GM21423 (cell line): Measurements from ENCODE around the gene MAN1A2.
"Not testable (repeated sequence)": the region's sequence is repeated elsewhere in the genome, so short reads cannot be mapped to it uniquely, and the experiment has no call there.

ENCODE experiments used
- ATAC-seq: cut with Tn5 transposase; IDR thresholded peaks from one replicate; pipeline ENCODE4 v1.9.1; 2021; ENCODE audit warnings: mild to moderate bottlenecking, moderate library complexity; ENCODE audit not compliant: unreplicated experiment

The MAN1A2 gene

DNA sequence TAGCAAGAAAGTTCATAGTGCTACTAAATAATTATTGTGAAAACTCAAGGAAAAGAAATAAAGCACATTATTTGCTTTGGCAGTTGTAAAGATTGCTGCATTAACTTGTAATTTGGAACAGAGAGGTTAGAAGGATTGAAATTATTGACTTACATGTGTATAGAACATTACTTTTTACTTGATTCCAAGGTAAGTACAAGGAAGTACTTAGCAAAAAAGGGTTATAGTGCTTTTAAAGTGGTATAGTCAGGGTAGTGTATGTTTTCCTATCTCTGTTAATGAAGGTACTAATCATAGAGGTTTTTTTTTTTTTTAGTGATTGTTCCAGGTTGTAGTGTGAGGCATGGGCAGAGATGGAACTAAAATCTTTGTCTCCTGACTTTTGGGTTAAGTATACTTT is 29.4 kb downstream of the MAN1A2 start:
- no peak for ATAC-seq

DNA sequence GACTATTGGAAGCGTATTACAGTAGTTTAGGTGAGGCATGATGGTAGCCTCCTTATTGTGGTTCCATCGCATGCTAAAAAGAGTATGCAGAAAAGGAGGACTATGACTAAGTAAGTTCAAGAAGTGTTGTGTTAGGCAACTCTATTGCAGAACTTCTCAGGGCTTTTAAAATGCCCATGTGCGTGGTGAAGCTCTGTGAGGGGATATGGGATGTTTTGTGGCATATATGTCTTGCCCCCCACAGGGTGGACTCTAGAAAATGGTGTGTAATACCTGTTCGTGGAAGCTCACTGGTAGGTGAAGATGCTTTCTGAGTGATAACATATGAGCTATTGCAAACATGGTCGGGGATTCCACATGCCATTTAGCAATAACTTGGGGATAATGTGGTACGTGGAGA is 31.7 kb downstream of the MAN1A2 start:
- ATAC-seq = no peak

DNA sequence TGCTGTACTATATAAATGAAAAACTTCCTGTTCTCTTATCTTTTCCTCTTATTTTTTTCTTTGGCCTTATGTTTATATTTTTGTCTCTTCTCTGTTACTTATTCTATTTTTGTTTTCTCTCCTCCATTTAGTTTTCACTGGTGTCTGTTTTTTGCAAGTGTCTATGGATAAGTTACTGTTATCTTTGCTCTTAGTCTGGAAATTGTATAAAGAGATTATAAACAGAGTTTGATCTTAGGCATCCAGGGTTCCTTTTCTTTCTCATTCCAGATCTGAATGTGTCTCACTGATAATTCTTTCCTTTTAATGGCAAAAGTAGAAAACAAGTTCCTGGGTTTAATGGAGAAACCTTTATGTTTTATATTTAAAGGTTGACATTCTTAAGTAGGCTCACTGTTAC is 34.5 kb downstream of the MAN1A2 start:
- no peak for ATAC-seq

DNA sequence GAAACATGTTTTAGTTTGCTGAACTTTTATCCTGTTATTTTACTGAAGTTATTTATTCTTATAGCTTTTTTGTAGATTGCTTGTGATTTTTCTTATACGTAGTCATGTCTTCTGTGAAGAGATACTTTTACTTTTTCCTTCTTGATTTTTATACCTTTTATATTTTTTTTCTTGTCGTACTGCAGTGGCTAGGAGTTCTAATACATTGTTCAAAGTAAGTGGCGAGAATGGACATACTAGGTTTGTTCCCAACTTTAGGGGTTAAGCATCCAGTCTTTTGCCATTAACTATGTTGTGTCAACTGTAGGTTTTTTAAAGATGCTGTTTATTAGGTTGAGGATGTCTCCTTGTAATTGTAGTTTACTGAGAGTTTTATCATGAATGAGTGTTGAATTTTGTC is 36.3 kb downstream of the MAN1A2 start:
- ATAC-seq = no peak

DNA sequence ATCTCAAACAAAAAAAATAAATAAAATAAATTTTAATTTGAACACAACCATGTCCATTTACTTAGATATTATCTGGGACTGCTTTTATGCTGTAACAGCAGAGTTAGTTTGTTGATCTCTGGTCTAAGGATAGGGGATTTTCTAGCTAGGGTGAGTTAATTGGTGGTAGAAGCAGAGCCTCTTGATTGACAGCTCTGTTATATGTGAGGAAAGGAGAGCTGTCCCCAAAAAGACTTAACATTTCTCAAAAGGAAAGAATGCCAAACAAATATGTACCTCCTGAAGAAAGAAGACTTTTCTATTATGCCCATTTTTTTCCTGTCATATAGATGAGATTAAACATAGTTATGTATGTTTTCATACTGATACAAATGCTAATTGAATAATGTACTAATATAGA is 37.8 kb downstream of the MAN1A2 start:
- ATAC-seq = no peak

DNA sequence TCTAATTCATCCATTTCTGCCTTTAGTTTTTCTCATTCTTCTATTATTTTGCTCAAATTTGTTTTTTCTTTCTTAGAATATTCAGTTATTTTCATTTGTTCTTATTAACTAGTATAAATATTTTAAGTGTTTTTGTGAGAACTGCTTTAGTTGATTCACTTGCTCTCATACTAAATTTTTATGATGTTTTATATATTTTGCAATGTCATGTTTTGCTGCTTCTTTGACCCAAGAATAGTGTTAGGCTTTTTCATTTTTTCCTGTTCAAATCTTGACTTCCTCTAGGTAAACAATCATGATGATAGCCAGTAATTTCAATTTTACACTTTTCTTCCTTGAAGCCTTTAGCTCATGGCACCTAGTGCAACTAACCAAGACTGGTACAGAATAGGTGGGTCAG is 45.2 kb downstream of the MAN1A2 start:
- ATAC-seq = no peak

DNA sequence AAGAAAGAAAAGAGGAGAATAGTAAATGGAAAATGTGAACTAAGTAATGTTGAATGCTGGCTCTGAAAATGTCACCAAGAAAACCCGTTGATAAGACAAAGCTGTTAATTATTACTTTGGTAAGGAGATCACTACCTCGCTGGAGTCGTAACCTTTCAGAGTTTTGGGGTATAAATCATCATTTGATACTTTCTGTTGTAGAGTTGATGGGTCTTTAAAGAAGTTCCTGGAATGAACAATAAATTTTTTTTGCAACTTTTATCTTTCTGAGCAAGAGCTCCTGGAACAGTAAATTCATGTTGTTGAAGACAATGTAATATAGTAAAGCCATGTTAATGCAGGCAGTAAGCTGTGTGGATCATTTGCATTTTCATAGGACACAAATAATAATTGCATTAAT is 46.2 kb downstream of the MAN1A2 start:
- no peak for ATAC-seq

DNA sequence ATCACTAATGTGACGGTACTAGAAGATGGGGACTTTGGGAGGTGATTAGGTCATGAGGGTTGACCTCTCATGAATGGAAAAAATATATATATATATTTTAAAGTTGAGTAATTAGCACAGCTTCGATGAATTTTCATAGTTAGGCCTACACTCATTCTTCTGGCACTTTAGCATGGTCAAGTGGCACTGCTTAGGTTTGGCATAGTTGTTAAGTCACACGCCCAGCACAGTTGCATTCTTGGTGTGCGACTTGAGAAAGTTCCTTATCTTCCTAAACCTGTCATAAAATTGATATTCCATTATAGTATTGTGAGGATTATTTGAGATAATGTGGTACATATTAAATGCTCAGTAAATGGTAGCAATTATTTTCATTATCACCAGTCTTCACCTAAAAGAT is 47.7 kb downstream of the MAN1A2 start:
- no peak for ATAC-seq

DNA sequence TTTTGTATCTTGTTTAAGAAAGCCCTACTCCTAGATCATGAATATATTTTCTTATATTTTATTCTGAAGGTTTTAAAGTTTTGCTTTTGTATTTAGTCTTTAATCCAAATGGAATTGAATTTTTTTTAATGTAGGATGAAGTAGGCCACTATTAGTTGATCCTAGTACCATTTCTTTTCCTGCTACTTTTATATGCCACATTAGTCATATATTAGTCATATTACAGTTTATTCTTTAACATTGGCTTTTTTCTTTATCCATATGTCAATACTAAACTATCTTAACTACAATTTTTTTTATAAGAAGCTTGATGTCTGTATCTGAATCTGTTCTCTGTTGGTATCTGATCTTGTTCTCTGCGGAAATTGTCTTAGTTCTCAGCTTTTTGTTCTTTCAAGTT is 48.8 kb downstream of the MAN1A2 start:
- no peak for ATAC-seq

DNA sequence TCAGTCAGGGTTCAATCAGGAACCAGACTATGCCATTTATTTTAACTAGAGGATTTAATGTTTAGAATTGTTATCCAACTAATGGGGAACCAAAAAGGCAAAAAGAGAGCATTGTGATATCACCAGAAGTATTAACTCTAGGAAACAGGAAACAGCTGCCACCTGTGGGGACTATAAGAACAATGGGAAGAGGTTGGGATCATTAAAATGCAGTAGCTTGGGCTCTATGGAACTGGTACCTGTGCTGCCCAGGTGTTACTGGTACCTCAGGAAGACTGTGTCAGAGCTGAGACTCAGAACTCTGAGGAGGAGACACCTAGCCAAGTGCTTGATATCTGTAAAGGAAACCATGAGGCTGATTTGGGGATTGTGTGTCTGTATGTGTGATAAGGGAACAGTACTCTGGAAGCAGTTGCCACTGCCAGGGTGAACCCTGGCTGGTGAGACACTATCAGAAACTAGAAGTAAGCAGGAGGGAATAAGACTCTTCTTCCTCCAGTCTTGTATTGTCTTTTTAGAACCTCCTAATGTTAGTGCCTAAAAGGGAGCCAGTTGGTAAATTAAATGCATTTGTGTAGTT is 49.4 kb downstream of the MAN1A2 start:
- ATAC-seq = no peak

DNA sequence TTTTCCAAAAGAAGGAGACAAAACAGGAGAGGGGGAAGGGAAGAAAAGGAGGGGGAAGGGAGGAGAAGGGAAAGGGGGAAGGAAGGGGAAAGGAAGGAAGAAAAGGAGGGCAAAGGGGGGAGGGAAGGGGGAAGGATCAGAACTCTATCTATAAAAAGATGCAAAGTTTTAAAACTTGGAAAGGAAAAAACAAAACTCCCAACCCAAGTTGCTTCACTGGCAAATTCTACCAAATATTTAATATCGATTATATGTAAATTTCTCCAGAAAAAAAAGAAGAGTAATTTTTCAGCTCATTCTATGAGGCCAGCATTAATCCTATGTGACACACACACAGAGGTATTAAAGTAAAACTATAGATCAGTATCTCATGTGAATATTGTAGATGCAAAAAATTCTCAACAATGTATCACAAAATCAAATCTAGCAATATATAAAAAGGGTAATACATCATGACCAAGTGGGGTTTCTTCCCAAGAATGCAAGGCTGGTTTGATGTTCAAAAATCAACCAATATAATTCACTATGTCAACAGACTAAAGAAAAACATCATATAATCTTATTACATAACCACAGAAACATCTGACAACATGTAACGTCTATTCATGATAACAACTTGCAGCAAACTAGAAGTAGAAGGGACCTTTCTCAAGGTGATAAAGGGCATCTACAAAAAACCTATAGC is 57.9 kb downstream of the MAN1A2 start:
- ATAC-seq = no peak

DNA sequence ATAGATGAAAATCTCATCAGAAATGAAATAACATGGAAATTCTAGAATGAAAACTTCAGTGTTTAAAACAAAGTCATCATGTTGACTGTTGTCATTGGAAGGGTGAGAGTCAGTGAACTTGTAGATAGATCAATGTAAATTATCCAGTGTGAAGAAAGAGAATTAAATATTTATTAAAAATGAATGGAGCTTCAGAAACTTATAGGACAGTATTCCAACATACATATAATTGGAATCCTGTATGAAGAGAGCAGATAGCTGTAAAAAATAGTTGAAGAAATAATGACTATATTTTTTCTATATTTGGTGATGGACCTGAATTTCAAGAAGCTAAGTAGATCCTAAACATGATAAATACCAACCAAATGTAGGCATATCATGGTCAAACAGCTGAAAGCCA is 60.0 kb downstream of the MAN1A2 start:
- no peak for ATAC-seq

DNA sequence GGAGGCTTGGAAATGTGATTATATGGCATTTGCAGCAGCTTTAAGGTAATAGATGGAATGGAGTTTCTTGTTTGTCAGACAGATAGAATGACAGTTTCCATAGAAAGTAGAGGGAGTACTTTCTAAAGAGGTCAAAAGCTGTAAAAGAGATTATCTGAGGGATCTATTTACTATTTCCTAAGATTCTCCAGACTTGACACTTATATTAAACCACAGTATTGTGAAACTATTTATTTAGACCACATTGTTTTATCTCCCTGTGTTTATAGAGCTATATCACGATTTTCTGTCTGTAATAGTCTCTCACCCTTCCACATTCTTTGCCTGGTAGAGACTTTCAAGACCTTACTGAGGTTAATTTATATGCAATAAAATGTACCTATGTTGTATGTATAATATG is 66.7 kb downstream of the MAN1A2 start:
- ATAC-seq = no peak

DNA sequence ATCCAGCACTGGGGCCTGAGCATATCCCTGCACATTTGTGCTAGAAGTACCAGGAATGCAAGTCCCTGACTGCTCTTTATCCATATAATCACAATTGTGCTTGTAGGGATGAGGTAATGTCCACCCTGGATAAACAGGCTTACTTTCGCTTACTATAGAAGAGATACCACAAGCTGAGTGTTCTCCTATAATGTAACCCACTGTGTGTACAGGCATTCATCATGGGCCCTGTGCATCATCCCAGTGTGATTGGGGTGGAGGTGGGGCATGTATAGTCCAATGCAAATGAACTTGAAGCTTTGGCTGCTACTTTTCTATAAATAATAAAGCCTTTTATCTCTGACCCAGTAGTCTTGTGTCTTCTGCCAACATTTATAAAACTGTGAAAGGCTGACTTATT is 69.3 kb downstream of the MAN1A2 start:
- ATAC-seq = no peak

DNA sequence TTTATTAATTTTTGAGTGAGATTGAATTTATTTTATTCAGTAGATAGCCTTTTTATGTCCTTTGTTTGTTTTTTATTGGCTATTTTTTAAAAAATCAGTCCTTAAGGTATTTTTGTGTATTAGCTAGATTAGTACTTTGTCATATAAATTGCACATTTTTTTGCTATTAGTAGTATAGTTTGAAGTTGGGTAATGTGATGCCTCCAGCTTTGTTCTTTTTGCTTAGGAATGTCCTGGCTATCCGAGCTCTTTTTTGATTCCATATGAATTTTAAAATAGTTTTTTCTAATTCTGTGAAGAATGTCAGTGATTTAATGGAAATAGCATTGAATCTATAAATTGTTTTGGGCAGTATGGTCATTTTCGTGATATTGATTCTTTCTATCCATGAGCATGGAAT is 80.4 kb downstream of the MAN1A2 start:
- no peak for ATAC-seq

DNA sequence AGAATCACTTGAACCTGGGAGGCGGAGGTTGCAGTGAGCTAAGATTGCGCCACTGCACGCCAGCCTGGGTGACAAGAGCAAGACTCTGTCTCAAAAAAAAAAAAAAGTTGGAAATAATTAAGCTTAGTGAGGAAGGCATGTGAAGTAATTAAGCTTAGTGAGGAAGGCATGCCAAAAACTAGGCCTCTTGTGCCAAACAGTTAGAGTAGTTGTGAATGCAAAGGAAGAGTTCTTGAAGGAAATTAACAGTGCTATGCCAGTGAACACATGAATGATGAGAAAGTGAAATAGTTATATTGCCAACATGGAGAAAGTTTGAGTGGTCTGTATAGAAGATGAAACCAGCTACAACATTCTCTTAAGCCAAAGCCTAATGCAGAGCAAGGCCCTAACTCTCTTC is 85.0 kb downstream of the MAN1A2 start:
- ATAC-seq = no peak

DNA sequence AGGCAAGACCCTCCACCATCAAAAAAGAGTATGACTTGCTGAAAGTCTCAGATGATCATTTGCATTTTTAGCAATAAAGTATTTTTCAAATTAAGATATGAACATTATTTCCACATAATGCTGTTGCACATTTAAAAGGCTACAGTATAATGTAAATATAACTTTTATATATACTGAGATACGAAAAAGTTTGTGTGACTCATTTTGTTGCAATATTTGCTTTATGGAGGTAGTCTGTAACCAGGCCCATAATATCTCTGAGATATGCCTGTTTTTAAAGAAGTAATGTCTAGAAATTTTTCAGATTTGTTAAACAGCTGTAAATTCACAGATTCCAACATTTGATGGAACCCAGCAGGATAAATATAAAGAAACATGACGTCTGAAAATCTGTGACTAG is 86.7 kb downstream of the MAN1A2 start:
- no peak for ATAC-seq

DNA sequence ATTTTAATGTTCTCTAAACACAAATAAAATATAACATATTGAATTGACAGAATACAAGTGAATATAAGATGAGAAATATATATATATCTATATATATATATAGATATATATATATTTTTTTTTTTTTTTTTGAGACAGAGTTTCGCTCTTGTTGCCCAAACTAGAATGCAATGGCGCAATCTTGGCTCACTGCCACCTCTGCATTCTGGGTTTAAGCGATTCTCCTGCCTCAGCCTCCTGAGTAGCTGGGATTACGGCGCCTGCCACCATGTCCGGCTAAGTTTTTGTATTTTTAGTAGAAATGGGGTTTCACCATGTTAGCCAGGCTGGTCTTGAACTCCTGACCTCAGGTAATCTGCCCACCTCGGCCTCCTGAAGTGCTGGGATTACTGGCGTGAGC is 91.2 kb downstream of the MAN1A2 start:
- not testable (repeated sequence) for ATAC-seq

DNA sequence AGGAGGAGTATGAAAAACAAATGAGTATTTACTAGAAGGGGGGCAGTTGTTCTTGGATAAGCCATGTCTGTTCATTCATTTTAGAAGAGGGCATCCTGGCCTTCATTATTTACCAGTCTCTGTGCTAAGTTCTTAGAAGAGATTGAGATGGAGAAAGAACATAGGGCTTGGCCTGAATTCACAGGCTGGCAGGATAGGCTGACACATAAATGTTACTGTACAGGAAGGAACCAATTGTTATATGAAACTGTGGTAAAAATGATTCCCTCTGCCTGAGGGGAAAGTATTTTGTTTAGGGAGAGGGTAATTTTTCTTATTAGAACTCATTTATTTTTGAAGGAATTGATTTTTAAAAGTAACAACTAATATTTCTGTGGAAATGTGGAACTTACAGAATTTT is 99.5 kb downstream of the MAN1A2 start:
- ATAC-seq = no peak

DNA sequence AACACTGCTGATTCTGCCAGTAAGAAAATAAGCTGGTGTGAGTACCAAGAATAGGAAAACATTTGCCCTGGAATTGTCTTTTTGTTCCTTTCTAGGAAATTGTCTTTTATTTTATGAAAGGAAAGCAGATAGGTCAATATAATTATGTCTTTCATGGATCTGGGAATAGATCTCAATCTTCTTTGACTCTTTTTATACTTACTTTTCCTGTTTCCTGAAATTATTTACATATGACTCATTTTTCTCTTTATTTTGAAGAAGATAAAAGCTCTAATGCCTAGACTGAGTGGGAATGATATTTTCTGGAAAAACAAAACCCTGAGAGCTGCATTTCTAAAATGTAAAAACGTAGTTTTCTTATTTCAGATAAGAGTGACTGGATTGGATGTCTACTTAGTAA is 100.1 kb downstream of the MAN1A2 start:
- ATAC-seq = no peak

DNA sequence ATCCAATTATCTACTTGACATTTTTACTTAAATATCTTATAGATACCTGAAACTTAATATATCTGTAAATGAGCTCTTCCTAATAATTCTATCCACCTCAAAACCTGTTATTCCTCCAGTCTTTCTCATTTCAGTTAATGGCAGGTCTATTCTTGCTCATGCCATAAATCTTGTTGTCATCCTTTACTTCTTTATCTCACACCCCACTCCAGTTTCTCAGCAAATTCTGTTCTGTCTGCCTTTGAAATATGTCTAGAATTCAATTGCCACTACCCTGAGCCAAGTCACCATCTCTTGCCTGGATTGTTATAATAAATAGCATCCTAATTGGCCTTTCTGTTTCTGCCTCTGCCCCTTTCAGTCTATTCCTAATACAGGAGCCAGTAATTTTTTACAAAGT is 105.8 kb downstream of the MAN1A2 start:
- ATAC-seq = no peak

DNA sequence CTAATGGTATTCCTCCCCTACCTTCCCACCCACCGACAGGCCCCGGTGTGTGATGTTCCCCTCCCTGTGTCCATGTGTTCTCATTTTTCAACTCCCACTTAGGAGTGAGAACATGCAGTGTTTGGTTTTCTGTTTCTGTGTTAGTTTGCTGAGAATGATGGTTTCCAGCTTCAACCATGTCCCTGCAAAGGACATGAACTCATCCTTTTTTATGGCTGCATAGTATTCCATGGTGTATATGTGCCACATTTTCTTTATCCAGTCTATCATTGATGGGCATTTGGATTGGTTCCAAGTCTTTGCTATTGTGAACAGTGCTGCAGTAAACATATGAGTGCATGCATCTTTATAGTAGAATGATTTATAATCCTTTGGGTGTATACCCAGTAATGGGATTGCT is 108.2 kb downstream of the MAN1A2 start:
- ATAC-seq = not testable (repeated sequence)

DNA sequence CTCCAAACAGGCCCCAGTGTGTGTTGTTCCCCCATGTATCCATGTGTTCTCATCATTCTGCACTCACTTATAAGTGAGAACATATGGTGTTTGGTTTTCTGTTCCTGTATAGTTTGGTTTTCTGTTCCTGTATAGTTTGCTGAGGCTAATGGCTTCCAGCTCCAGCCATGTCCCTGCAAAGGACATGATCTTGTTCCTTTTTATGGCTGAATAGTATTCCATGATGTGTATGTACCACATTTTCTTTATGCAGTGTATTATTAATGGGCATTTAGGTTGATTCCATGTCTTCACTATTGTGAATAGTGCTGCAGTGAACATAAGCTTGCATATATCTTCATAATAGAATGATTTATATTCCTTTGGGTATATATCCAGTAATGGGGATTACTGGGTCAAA is 111.8 kb downstream of the MAN1A2 start:
- ATAC-seq = no peak
